GM19438 (cell line): ENCODE data around the gene NYNRIN.
"Not testable (repeated sequence)": the region's sequence is repeated elsewhere in the genome, so short reads cannot be mapped to it uniquely, and the experiment has no call there.

ENCODE experiments used
- ATAC-seq: cut with Tn5 transposase; IDR thresholded peaks from one replicate; pipeline ENCODE4 v1.9.1; 2021; ENCODE audit warnings: low read depth; ENCODE audit not compliant: unreplicated experiment

The NYNRIN gene

GRCh38 chr14:24398653-24399446, at the start of gene NYNRIN:
Gene NYNRIN, plus strand, starts transcription at chr14:24399003. Its CDS starts 244 bp downstream, at chr14:24399247.
- no peak for ATAC-seq

GRCh38 chr14:24349742-24350141, 49.1 kb upstream of the NYNRIN start:
- ATAC-seq: no peak

- no peak for ATAC-seq
These were observed 47.3 kb upstream of the NYNRIN start for GRCh38 chr14:24351517-24351916.

GRCh38 chr14:24353559-24354481, 45.0 kb upstream of the NYNRIN start:
- ATAC-seq: no peak

DNA sequence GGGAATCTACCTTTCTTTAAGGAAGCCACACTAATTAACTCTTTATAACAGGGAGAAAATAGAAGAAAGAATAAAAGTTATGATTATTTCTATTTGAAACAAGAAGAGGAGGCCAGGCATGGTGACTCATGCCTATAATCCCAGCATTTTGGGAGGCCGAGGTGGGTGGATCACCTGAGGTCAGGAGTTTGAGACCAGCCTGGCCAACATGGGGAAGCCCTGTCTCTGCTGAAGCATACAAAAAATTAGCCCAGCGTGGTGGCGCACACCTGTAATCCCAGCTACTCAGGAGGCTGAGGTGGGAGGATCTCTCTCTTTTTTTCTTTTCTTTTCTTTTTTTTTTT, 44.3 kb upstream of the NYNRIN start:
- ATAC-seq: not testable (repeated sequence)

DNA sequence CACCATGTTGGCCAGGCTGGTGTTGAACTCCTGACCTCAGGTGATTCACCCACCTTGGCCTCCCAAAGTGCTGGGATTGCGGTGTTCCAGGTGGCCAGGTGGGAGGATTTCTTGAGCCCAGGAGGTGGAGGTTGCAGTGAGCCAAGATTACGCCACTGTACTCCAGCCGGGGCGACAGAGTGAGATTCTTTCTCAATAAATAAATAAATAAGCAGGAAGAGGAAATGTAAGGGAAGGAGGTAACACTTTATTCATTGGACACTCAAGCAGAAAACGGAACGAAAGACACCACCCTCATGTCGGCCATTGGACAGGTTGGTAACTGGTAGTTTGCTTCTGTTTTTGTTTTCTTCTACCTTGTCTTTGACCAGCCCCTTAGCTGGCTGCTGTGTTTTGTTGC, 43.8 kb upstream of the NYNRIN start:
- no peak for ATAC-seq

DNA sequence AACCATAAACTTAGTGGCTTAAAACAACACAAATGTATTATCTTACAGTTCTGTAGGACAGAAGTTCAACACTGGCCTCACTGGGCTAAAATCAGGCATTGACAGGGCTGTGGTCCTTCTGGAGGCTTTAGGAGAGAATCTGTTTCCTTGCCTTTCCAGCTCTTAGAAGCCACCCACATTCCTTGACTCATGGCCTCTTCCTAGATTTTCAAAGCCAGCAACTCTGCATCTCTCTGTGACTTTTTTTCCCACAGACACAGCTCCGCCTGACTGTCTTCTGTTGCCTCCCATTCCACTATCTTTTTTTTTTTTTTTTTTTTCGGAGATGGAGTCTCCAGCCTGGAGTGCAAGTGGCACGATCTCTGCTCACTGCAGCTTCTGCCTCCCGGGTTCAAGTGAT, 42.6 kb upstream of the NYNRIN start:
- ATAC-seq: no peak

- no peak for ATAC-seq
These were observed 38.5 kb upstream of the NYNRIN start for GRCh38 chr14:24360281-24360680.

DNA sequence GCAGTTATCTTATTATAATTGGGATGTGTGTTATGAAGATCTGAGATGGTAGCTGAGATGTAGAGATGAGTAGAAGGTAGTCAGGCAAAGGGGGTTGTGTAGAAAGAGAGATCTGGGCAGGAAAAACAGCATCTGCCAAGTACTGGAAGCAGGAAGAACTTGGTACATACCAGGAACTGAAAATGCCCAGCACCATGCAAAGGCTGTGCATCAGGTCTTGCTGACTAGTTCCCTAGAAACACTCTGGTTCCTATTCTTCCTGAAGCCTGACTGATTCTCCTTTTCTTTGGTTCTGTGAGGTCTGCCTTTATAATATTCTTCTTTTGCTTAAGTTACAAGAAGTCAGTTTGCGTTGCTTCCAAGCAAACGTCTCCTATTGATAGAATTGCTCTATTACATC, 37.5 kb upstream of the NYNRIN start:
- ATAC-seq: no peak

DNA sequence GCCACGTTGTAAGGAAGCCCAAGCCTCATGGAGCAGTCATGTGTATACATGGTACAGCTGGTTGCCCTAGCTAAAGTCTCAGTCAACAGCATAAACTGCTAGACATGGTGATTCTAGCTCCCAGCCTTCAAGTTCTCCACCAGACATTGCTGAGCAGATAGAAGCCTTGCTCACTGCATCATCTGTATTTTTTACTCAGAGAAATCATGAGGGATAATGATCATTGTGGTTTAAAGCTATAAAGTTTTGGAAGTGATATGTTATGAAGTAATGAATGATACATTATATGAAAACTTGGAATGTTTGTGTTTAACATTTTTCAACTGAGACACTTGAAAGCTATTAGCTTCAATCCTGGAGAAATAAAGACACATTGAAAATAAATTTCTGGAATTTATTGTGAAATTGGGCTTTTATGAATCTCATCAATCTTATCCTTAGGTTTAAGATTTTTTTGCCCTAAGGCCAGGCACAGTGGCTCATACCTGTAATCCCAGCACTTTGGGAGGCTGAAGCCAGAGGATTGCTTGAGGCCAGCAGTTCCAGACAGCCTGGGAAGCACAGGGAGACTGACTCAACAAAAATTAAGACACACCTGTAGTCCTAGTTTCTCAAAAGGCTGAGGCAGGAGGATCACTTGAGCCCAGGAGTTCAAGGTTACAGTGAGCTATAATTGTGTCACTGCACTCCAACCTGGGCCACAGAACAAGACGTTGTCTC, 36.4 kb upstream of the NYNRIN start:
- ATAC-seq: no peak

GRCh38 chr14:24363401-24363800, 35.4 kb upstream of the NYNRIN start:
- no peak for ATAC-seq

DNA sequence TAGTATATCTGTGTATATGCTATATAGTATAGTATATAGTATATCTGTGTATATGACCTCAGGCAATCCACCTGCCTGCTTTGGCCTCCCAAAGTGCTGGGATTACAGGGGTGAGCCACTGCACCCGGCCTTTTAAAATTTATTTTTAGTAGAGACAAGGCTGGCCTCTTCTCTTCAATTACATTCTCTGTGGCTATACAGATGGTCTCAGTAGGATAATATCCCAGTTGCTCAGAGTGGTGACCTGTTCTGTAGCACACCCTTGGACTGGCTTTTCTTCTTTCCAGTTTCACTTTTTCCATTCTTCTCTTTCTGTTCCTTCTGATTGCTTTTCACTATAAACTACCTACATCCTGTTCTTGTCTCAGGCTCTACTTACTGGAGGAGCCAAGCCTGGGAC, 34.0 kb upstream of the NYNRIN start:
- no peak for ATAC-seq

GRCh38 chr14:24365600-24366412, 33.0 kb upstream of the NYNRIN start:
- ATAC-seq: peak; percentile 43

- peak; percentile 1 for ATAC-seq
These were observed 32.4 kb upstream of the NYNRIN start for GRCh38 chr14:24366413-24366720.

GRCh38 chr14:24366721-24367513, 31.9 kb upstream of the NYNRIN start:
- ATAC-seq: peak; percentile 64

GRCh38 chr14:24367514-24368211, 31.1 kb upstream of the NYNRIN start, which contains the start of gene NFATC4:
Gene NFATC4, plus strand, starts transcription at chr14:24368184. Its CDS starts 157 bp downstream, at chr14:24368341.
- ATAC-seq: no peak

- no peak for ATAC-seq
These were observed 30.6 kb upstream of the NYNRIN start for GRCh38 chr14:24368212-24368561.

GRCh38 chr14:24368562-24369252, 30.1 kb upstream of the NYNRIN start:
- no peak for ATAC-seq
